ENCODE results near the gene CHCHD10. TPM values are rescaled to one million over a fixed set of nuclear protein-coding genes. Genes with fewer than 3 reads are reported as not detected.

CHCHD10 gene
- total RNA-seq, 2 experiments from 2014 or later, result 99.8 to 111 TPM

- no peak overlapping the region for H3K27ac Mint-ChIP-seq
- H3K36me3 Mint-ChIP-seq, result no peaks in the 10 kb centered on the region
- no peaks in the 10 kb centered on the region for H3K9me3 Mint-ChIP-seq
- DNase-seq (no peak), ATAC-seq (ENCODE audit: low read depth) (no peak)
- H3K4me1 Mint-ChIP-seq, result peaks cover 31% of the 10 kb centered on the region
- H3K27me3 Mint-ChIP-seq, result no peaks in the 10 kb centered on the region
- POLR2A ChIA-PET, result interaction anchor here (0.6 kb wide), 1 partner anchor 13 kb away, joined by 3 read pairs; no protein-coding TSS in a partner anchor
- H3K4me3 Mint-ChIP-seq, result no peak overlapping the region
Measured at GRCh38 chr22:23783265-23784150, 15.7 kb upstream of the CHCHD10 start.

- peak overlapping the region; percentile 38 for H3K27ac Mint-ChIP-seq
- H3K9me3 Mint-ChIP-seq, result no peaks in the 10 kb centered on the region
- H3K27me3 Mint-ChIP-seq, result no peaks in the 10 kb centered on the region
- H3K4me1 Mint-ChIP-seq, result peaks cover 24% of the 10 kb centered on the region
- POLR2A ChIA-PET, result interaction anchor here (0.6 to 1.5 kb wide), 2 partner anchors 12 to 112 kb away, joined by 3 to 4 read pairs; partner anchors contain the start of gene MIF
- no peak overlapping the region for H3K4me3 Mint-ChIP-seq
- DNase-seq, result no peak
- no peaks in the 10 kb centered on the region for H3K36me3 Mint-ChIP-seq
- ATAC-seq (ENCODE audit: low read depth), result no peak
Measured at GRCh38 chr22:23782703-23783102, 14.9 kb upstream of the CHCHD10 start.

GRCh38 chr22:23782252-23782651 lies 14.5 kb upstream of the CHCHD10 start:
- no peak for ATAC-seq (ENCODE audit: low read depth)
- POLR2A ChIA-PET, result interaction anchor here (1.5 kb wide), 1 partner anchor 112 kb away, joined by 4 read pairs; the partner anchor contains the start of gene MIF
- Mint-ChIP-seq H3K36me3 (no peaks in the 10 kb centered on the region), H3K4me1 (peaks cover 22% of the 10 kb centered on the region), H3K27ac (peak overlapping the region; percentile 38), H3K27me3 (no peaks in the 10 kb centered on the region), H3K9me3 (no peaks in the 10 kb centered on the region), H3K4me3 (no peak overlapping the region)
- DNase-seq, result no peak

- Mint-ChIP-seq H3K9me3 (no peaks in the 10 kb centered on the region), H3K4me3 (no peak overlapping the region), H3K27ac (no peak overlapping the region), H3K36me3 (no peaks in the 10 kb centered on the region), H3K4me1 (peaks cover 21% of the 10 kb centered on the region), H3K27me3 (no peaks in the 10 kb centered on the region)
- POLR2A ChIA-PET, result interaction anchor here (1.5 kb wide), 1 partner anchor 113 kb away, joined by 4 read pairs; the partner anchor contains the start of gene MIF
- DNase-seq, result no peak
- ATAC-seq (ENCODE audit: low read depth), result no peak
Measured at GRCh38 chr22:23781511-23782183, 13.9 kb upstream of the CHCHD10 start.

- POLR2A ChIA-PET, result no interaction called here
Measured at GRCh38 chr22:23781065-23781464, 13.3 kb upstream of the CHCHD10 start.

GRCh38 chr22:23780146-23780748 lies 12.5 kb upstream of the CHCHD10 start:
- Mint-ChIP-seq H3K27ac (no peak overlapping the region), H3K36me3 (no peaks in the 10 kb centered on the region), H3K27me3 (no peaks in the 10 kb centered on the region), H3K4me3 (no peak overlapping the region), H3K4me1 (peaks cover 12% of the 10 kb centered on the region), H3K9me3 (no peaks in the 10 kb centered on the region)
- POLR2A ChIA-PET, result no interaction called here
- ATAC-seq (ENCODE audit: low read depth) (no peak), DNase-seq (no peak)

More at GRCh38 chr22:23781065-23781464, 13.3 kb upstream of the CHCHD10 start:
- no peak overlapping the region for H3K4me3 Mint-ChIP-seq
- H3K27me3 Mint-ChIP-seq, result no peaks in the 10 kb centered on the region
- no peak for DNase-seq
- no peaks in the 10 kb centered on the region for H3K36me3 Mint-ChIP-seq
- no peak for ATAC-seq (ENCODE audit: low read depth)
- H3K4me1 Mint-ChIP-seq, result peaks cover 15% of the 10 kb centered on the region
- no peaks in the 10 kb centered on the region for H3K9me3 Mint-ChIP-seq
- H3K27ac Mint-ChIP-seq, result no peak overlapping the region

GRCh38 chr22:23779731-23780130 lies 12.0 kb upstream of the CHCHD10 start:
- Mint-ChIP-seq H3K9me3 (no peaks in the 10 kb centered on the region), H3K4me1 (peaks cover 12% of the 10 kb centered on the region), H3K4me3 (no peak overlapping the region), H3K36me3 (no peaks in the 10 kb centered on the region), H3K27me3 (no peaks in the 10 kb centered on the region), H3K27ac (peak overlapping the region; percentile 48)
- no peak for ATAC-seq (ENCODE audit: low read depth)
- DNase-seq, result no peak
- POLR2A ChIA-PET, result no interaction called here

- Mint-ChIP-seq H3K27ac (no peak overlapping the region), H3K27me3 (peaks cover 5% of the 10 kb centered on the region), H3K36me3 (no peaks in the 10 kb centered on the region), H3K9me3 (no peaks in the 10 kb centered on the region), H3K4me1 (peaks cover 6% of the 10 kb centered on the region), H3K4me3 (no peak overlapping the region)
- ATAC-seq (ENCODE audit: low read depth) (no peak), DNase-seq (no peak)
- POLR2A ChIA-PET, result no interaction called here
Measured at GRCh38 chr22:23779083-23779482, 11.3 kb upstream of the CHCHD10 start.

GRCh38 chr22:23778577-23778900 lies 10.8 kb upstream of the CHCHD10 start:
- POLR2A ChIA-PET, result interaction anchor here (1.9 kb wide), 1 partner anchor 8 kb away, joined by 11 read pairs; the partner anchor contains the start of gene SMARCB1
- H3K27ac Mint-ChIP-seq, result no peak overlapping the region
- peaks cover 3% of the 10 kb centered on the region for H3K4me1 Mint-ChIP-seq
- H3K27me3 Mint-ChIP-seq, result peaks cover 6% of the 10 kb centered on the region
- no peak overlapping the region for H3K4me3 Mint-ChIP-seq
- H3K36me3 Mint-ChIP-seq, result no peaks in the 10 kb centered on the region
- ATAC-seq (ENCODE audit: low read depth), result no peak
- H3K9me3 Mint-ChIP-seq, result no peaks in the 10 kb centered on the region
- DNase-seq, result no peak

- Mint-ChIP-seq H3K4me1 (peaks cover 5% of the 10 kb centered on the region), H3K27ac (no peak overlapping the region), H3K27me3 (peaks cover 11% of the 10 kb centered on the region), H3K4me3 (no peak overlapping the region), H3K9me3 (no peaks in the 10 kb centered on the region), H3K36me3 (no peaks in the 10 kb centered on the region)
- no peak for ATAC-seq (ENCODE audit: low read depth)
- POLR2A ChIA-PET, result interaction anchor here (0.5 to 1.9 kb wide), 3 partner anchors 8 to 80 kb away, joined by 3 to 11 read pairs (median 3); partner anchors contain the start of genes SLC2A11 and SMARCB1
- DNase-seq, result no peak
Measured at GRCh38 chr22:23777776-23778576, 10.2 kb upstream of the CHCHD10 start.

- no peak for ATAC-seq (ENCODE audit: low read depth)
- Mint-ChIP-seq H3K27ac (no peak overlapping the region), H3K9me3 (no peaks in the 10 kb centered on the region), H3K36me3 (no peaks in the 10 kb centered on the region), H3K4me1 (peaks cover 9% of the 10 kb centered on the region), H3K27me3 (peaks cover 12% of the 10 kb centered on the region), H3K4me3 (no peak overlapping the region)
- POLR2A ChIA-PET, result interaction anchor here (1.2 to 1.4 kb wide), 2 partner anchors 12 to 82 kb away, joined by 4 to 5 read pairs; partner anchors contain the start of gene SLC2A11
- DNase-seq, result no peak
Measured at GRCh38 chr22:23775779-23776375, 8.1 kb upstream of the CHCHD10 start.

GRCh38 chr22:23774922-23775436 lies 7.2 kb upstream of the CHCHD10 start:
- POLR2A ChIA-PET, result interaction anchor here (1.4 kb wide), 2 partner anchors 11 to 83 kb away, joined by 5 to 6 read pairs; partner anchors contain the start of gene SLC2A11
- no peak for DNase-seq
- peaks cover 9% of the 10 kb centered on the region for H3K4me1 Mint-ChIP-seq
- ATAC-seq (ENCODE audit: low read depth), result no peak
- H3K4me3 Mint-ChIP-seq, result no peak overlapping the region
- peaks cover 12% of the 10 kb centered on the region for H3K27me3 Mint-ChIP-seq
- no peaks in the 10 kb centered on the region for H3K36me3 Mint-ChIP-seq
- H3K27ac Mint-ChIP-seq, result no peak overlapping the region
- H3K9me3 Mint-ChIP-seq, result no peaks in the 10 kb centered on the region

Measured in activated naive CD8-positive, alpha-beta T cell treated with anti-CD3 and anti-CD28 coated beads, Interleukin-2, amount 10 ng/mL, durations not matched to agents 7 days and 5 days (primary cell).